NCI-H345 treated with DMSO at 0.1 percent for 48 hours (cell line): ENCODE measurements around the gene HBZ.
"Not testable (repeated sequence)": the region's sequence is repeated elsewhere in the genome, so short reads cannot be mapped to it uniquely, and the experiment has no call there.

ENCODE experiments used
- DNase-seq: peaks from one replicate; lab custom pipeline; 2025; ENCODE audit not compliant: unreplicated experiment; lab: John Stamatoyannopoulos, UW

The HBZ gene

DNA sequence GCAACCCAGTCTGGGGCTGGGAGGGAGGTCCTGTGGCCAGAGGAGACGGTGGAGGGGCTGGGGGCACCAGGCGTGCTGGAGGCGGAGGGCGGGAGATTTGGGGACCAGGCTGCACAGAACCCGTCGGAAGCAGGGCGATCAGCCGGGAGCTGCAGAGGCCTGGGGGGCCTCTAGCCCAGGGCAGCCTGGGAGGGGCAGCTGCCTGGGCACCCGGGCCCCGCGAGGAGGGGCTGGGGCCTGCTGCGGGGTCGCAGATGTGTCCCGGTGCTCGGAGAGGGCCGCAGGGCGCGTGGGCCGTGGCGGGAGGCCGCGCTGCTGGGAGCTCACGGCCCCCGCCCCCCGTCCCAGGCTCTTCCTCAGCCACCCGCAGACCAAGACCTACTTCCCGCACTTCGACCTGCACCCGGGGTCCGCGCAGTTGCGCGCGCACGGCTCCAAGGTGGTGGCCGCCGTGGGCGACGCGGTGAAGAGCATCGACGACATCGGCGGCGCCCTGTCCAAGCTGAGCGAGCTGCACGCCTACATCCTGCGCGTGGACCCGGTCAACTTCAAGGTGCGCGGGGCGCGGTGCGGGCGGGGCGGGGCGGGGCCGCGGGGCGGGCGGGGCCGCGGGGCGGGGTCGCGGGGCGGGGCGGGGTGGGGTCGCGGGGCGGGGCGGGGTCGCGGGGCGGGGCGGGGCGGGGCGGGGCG, 11.8 kb downstream of the HBZ start:
- DNase-seq, result not testable (repeated sequence)

GRCh38 chr16:164827-165538, 12.5 kb downstream of the HBZ start:
- no peak for DNase-seq

DNA sequence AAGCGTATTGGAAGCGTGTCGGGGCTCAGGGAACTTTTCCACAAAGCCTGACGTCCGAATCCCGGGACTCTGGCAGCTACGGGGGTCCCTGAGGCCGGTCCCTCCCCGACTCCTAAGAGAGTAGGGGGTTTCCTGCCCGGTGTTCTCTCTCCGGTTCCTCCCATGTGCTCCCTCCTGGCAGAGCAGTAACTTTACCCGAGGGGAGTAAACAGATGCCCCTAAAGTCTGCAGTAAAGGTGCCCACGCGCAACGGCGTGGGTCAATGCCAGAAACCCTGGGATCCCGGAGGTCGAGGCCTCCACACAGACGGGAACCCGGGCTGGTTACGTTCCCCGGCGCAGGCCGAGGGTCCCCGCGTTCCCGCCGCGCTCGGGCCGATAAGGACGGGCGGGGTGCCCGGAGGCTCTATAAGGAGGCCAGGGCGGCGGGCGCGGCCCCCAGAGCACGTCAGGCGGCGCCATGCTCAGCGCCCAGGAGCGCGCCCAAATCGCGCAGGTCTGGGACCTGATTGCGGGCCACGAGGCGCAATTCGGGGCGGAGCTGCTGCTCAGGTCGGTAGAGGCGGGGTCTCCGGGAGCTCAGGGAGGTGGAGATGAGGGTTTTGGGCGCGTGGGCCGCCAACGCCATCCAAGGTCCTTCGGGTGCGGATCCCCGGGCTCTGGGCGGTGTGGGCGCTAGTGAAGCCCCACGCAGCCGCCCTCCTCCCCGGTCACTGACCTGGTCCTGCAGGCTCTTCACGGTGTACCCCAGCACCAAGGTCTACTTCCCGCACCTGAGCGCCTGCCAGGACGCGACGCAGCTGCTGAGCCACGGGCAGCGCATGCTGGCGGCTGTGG, 13.3 kb downstream of the HBZ start, which contains the start of gene HBM:
Gene HBM (plus strand): TSS at position 440 of the 836 bp plus-strand sequence. CDS start 20 bp downstream, at position 460.
- DNase-seq, result no peak

- no peak for DNase-seq
These were observed 14.1 kb downstream of the HBZ start for GRCh38 chr16:166375-167121.

- no peak for DNase-seq
These were observed 14.8 kb downstream of the HBZ start for GRCh38 chr16:167122-167690.

DNA sequence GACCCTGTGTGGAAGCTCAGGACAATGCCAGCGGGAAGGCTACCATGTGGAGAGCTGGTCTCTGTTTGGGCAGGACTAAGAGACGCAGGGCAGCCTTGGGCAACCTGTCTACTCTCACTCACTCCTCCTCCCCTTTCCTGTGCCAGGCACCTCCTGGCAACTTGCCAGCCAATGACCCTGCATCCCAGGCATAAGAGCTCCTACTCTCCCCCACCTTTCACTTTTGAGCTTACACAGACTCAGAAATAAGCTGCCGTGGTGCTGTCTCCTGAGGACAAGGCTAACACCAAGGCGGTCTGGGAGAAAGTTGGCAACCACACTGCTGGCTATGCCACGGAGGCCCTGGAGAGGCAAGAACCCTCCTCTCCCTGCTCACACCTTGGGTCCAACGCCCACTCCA, 16.0 kb downstream of the HBZ start:
- no peak for DNase-seq

GRCh38 chr16:169014-169413, 16.6 kb downstream of the HBZ start:
- DNase-seq, result no peak

DNA sequence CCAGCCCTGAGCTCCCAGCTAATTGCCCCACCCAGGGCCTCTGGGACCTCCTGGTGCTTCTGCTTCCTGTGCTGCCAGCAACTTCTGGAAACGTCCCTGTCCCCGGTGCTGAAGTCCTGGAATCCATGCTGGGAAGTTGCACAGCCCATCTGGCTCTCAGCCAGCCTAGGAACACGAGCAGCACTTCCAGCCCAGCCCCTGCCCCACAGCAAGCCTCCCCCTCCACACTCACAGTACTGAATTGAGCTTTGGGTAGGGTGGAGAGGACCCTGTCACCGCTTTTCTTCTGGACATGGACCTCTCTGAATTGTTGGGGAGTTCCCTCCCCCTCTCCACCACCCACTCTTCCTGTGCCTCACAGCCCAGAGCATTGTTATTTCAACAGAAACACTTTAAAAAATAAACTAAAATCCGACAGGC, 17.7 kb downstream of the HBZ start:
- DNase-seq, result not testable (repeated sequence)

- no peak for DNase-seq
These were observed 18.3 kb downstream of the HBZ start for GRCh38 chr16:170788-171187.

- not testable (repeated sequence) for DNase-seq
These were observed 20.0 kb downstream of the HBZ start, which contains the start of gene HBA2 for GRCh38 chr16:172374-172941. HBA2 (plus strand) TSS chr16:172876; CDS start chr16:172913, 37 bp downstream.

DNA sequence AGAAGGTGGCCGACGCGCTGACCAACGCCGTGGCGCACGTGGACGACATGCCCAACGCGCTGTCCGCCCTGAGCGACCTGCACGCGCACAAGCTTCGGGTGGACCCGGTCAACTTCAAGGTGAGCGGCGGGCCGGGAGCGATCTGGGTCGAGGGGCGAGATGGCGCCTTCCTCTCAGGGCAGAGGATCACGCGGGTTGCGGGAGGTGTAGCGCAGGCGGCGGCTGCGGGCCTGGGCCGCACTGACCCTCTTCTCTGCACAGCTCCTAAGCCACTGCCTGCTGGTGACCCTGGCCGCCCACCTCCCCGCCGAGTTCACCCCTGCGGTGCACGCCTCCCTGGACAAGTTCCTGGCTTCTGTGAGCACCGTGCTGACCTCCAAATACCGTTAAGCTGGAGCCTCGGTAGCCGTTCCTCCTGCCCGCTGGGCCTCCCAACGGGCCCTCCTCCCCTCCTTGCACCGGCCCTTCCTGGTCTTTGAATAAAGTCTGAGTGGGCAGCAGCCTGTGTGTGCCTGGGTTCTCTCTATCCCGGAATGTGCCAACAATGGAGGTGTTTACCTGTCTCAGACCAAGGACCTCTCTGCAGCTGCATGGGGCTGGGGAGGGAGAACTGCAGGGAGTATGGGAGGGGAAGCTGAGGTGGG, 20.9 kb downstream of the HBZ start:
- not testable (repeated sequence) for DNase-seq

DNA sequence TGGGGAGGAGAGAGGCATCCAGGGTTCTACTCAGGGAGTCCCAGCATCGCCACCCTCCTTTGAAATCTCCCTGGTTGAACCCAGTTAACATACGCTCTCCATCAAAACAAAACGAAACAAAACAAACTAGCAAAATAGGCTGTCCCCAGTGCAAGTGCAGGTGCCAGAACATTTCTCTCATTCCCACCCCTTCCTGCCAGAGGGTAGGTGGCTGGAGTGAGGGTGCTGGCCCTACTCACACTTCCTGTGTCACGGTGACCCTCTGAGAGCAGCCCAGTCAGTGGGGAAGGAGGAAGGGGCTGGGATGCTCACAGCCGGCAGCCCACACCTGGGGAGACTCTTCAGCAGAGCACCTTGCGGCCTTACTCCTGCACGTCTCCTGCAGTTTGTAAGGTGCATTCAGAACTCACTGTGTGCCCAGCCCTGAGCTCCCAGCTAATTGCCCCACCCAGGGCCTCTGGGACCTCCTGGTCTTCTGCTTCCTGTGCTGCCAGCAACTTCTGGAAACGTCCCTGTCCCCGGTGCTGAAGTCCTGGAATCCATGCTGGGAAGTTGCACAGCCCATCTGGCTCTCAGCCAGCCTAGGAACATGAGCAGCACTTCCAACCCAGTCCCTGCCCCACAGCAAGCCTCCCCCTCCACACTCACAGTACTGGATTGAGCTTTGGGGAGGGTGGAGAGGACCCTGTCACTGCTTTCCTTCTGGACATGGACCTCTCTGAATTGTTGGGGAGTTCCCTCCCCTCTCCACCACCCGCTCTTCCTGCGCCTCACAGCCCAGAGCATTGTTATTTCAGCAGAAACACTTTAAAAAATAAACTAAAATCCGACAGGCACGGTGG, 21.7 kb downstream of the HBZ start:
- DNase-seq, result not testable (repeated sequence)

DNA sequence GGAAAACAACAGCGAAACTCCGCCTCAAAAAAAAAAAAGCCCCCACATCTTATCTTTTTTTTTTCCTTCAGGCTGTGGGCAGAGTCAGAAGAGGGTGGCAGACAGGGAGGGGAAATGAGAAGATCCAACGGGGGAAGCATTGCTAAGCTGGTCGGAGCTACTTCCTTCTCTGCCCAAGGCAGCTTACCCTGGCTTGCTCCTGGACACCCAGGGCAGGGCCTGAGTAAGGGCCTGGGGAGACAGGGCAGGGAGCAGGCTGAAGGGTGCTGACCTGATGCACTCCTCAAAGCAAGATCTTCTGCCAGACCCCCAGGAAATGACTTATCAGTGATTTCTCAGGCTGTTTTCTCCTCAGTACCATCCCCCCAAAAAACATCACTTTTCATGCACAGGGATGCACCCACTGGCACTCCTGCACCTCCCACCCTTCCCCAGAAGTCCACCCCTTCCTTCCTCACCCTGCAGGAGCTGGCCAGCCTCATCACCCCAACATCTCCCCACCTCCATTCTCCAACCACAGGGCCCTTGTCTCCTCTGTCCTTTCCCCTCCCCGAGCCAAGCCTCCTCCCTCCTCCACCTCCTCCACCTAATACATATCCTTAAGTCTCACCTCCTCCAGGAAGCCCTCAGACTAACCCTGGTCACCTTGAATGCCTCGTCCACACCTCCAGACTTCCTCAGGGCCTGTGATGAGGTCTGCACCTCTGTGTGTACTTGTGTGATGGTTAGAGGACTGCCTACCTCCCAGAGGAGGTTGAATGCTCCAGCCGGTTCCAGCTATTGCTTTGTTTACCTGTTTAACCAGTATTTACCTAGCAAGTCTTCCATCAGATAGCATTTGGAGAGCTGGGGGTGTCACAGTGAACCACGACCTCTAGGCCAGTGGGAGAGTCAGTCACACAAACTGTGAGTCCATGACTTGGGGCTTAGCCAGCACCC, 22.8 kb downstream of the HBZ start:
- no peak for DNase-seq

- not testable (repeated sequence) for DNase-seq
These were observed 23.6 kb downstream of the HBZ start for GRCh38 chr16:176006-176405.

DNA sequence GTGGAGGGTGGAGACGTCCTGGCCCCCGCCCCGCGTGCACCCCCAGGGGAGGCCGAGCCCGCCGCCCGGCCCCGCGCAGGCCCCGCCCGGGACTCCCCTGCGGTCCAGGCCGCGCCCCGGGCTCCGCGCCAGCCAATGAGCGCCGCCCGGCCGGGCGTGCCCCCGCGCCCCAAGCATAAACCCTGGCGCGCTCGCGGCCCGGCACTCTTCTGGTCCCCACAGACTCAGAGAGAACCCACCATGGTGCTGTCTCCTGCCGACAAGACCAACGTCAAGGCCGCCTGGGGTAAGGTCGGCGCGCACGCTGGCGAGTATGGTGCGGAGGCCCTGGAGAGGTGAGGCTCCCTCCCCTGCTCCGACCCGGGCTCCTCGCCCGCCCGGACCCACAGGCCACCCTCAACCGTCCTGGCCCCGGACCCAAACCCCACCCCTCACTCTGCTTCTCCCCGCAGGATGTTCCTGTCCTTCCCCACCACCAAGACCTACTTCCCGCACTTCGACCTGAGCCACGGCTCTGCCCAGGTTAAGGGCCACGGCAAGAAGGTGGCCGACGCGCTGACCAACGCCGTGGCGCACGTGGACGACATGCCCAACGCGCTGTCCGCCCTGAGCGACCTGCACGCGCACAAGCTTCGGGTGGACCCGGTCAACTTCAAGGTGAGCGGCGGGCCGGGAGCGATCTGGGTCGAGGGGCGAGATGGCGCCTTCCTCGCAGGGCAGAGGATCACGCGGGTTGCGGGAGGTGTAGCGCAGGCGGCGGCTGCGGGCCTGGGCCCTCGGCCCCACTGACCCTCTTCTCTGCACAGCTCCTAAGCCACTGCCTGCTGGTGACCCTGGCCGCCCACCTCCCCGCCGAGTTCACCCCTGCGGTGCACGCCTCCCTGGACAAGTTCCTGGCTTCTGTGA, 24.3 kb downstream of the HBZ start, which contains the start of gene HBA1:
Gene HBA1 (plus strand): TSS at position 204 of the 906 bp plus-strand sequence. CDS start 37 bp downstream, at position 241.
- not testable (repeated sequence) for DNase-seq

DNA sequence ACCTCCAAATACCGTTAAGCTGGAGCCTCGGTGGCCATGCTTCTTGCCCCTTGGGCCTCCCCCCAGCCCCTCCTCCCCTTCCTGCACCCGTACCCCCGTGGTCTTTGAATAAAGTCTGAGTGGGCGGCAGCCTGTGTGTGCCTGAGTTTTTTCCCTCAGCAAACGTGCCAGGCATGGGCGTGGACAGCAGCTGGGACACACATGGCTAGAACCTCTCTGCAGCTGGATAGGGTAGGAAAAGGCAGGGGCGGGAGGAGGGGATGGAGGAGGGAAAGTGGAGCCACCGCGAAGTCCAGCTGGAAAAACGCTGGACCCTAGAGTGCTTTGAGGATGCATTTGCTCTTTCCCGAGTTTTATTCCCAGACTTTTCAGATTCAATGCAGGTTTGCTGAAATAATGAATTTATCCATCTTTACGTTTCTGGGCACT, 25.0 kb downstream of the HBZ start:
- peak; percentile 100 for DNase-seq
